ENCODE data around the gene SRCIN1.

GRCh38 chr17:38594152-38594551 is 11.6 kb downstream of the SRCIN1 start:
- TF ChIP-seq GATA2 (IDR thresholded peaks at IDR 0.05; ENCODE audit: low read depth, low read length): no peak
- TF ChIP-seq GATA3 (IDR thresholded peaks at IDR 0.05; ENCODE audit: low read depth, low read length): no peak

Data from SH-SY5Y (cell line).